GM12878 (cell line): ENCODE measurements around the gene CCNC. TPM values are rescaled to one million over a fixed set of nuclear protein-coding genes. Genes with fewer than 3 reads are reported as not detected.

Source experiments
- ATAC-seq: fragments of 200-7000 bp; cut with Tn5 transposase; 3 replicates; pipeline ENCODE4 v1.9.1; 2020; ENCODE audit warnings: mild to moderate bottlenecking, moderate library complexity
- BruUV-seq: library from RNA; stranded (reverse); fragments of 400-500 nt; replicated peaks from 2 replicates; lab custom pipeline; 2021; lab: Mats Ljungman, UMichigan
- CTCF ChIA-PET: fragments of 300-600 bp; sonication (Branson Sonifier 250); formaldehyde crosslinking; extraction: SDS; loops from one replicate; lab custom pipeline; 2021; ENCODE audit warnings: inconsistent platforms; lab: Yijun Ruan, JAX
- POLR2A ChIA-PET: fragments of 350-600 bp; formaldehyde crosslinking; extraction: SDS; loops from one replicate; lab custom pipeline; 2021; ENCODE audit warnings: inconsistent platforms; lab: Charles Lee
- RAD21 ChIA-PET: fragments of 300-600 bp; sonication (Branson Sonifier 250); formaldehyde crosslinking; loops from one replicate; lab custom pipeline; 2023; ENCODE audit warnings: antibody characterized with exemption; ENCODE audit not compliant: unreplicated experiment; lab: Charles Lee
- SMC1A ChIA-PET: fragments of 300-600 bp; sonication (Branson Sonifier 250); formaldehyde crosslinking; loops from one replicate; lab custom pipeline; 2023; ENCODE audit not compliant: unreplicated experiment, uncharacterized antibody; lab: Charles Lee
- DNase-seq: peaks from one replicate; pipeline ENCODE4 v3.0.0-alpha.2; 2011; ENCODE audit warnings: low read depth, low spot score
- FAIRE-seq: peaks from 3 replicates; lab custom pipeline; 2011; peaks lifted over from hg19 to GRCh38; lab: Jason Lieb, UNC
- H2AFZ ChIP-seq: 2 replicates; pipeline ENCODE4 v1.6.0; 2011; ENCODE audit warnings: low read depth, low read length, control low read depth; ENCODE audit not compliant: control insufficient read depth
- H3K27ac ChIP-seq: 2 replicates; pipeline ENCODE4 v1.5.1; 2011; ENCODE audit warnings: control low read depth; ENCODE audit not compliant: control insufficient read depth, insufficient read depth
- H3K27me3 ChIP-seq, 2 experiments: replicated peaks in 1 of 2; 2 replicates each; pipeline versions ENCODE4 v1.6.0 to v1.6.1; 2011; ENCODE audit warnings: low read length in 1 of 2; ENCODE audit not compliant: control insufficient read depth in 2 of 2, insufficient read depth in 2 of 2
- H3K36me3 ChIP-seq, 2 experiments: 2 replicates each; pipeline ENCODE4 v1.5.1; 2011; ENCODE audit warnings: low read length in 1 of 2; ENCODE audit not compliant: control insufficient read depth in 2 of 2, insufficient read depth in 2 of 2
- H3K4me1 ChIP-seq: 2 replicates; pipeline ENCODE4 v1.6.1; 2011; ENCODE audit warnings: mild to moderate bottlenecking, low read length, moderate library complexity, mixed read lengths; ENCODE audit not compliant: control insufficient read depth, insufficient read depth
- H3K4me2 ChIP-seq: 2 replicates; pipeline ENCODE4 v1.6.0; 2011; ENCODE audit warnings: control low read depth; ENCODE audit not compliant: control insufficient read depth, insufficient read depth
- H3K4me3 ChIP-seq: fragments of 200-600 bp; sonication (generic); 2 replicates; pipeline ENCODE4 v1.5.1; 2016
- H3K79me2 ChIP-seq: 2 replicates; pipeline ENCODE4 v1.6.0; 2011; ENCODE audit warnings: low read length; ENCODE audit not compliant: control insufficient read depth, insufficient read depth
- H3K9ac ChIP-seq: 2 replicates; pipeline ENCODE4 v1.8.0; 2011; ENCODE audit warnings: low read length, control low read depth, mixed read lengths; ENCODE audit not compliant: control insufficient read depth, insufficient read depth
- H3K9me3 ChIP-seq: replicated peaks from 3 replicates; pipeline ENCODE4 v1.5.1; 2011; ENCODE audit warnings: mild to moderate bottlenecking, low read length; ENCODE audit not compliant: control insufficient read depth, insufficient read depth
- H4K20me1 ChIP-seq: 2 replicates; pipeline ENCODE4 v1.6.0; 2011; ENCODE audit not compliant: control insufficient read depth, insufficient read depth
- CBX5 ChIP-seq: sonication (generic); IDR thresholded peaks from 2 replicates; pipeline ENCODE4 v1.6.1; 2016; ENCODE audit warnings: low read depth, moderate library complexity, mild to moderate bottlenecking, inconsistent platforms
- EGR1 ChIP-seq, 2 experiments: IDR thresholded peaks; 1 replicate in 1 of 2; 2 replicates in 1 of 2; pipeline ENCODE4 v1.6.1; 2011 to 2012; ENCODE audit warnings: low read depth in 2 of 2, low read length in 2 of 2, borderline replicate concordance in 1 of 2, mild to moderate bottlenecking in 1 of 2, moderate library complexity in 1 of 2
- FOXK2 ChIP-seq: fragments of 450-650 bp; IDR thresholded peaks from 2 replicates; pipeline ENCODE4 v1.6.1; 2017; ENCODE audit warnings: mild to moderate bottlenecking, moderate library complexity
- GATAD2B ChIP-seq: fragments of 450-650 bp; conservative IDR thresholded peaks from 2 replicates; pipeline ENCODE4 v1.6.1; 2017; ENCODE audit warnings: low read depth, mild to moderate bottlenecking, moderate library complexity
- IKZF2 ChIP-seq, 2 experiments: fragments of 450-650 bp; IDR thresholded peaks; 2 replicates each; pipeline ENCODE4 v1.6.1; 2017; ENCODE audit warnings: mild to moderate bottlenecking in 2 of 2, moderate library complexity in 2 of 2
- POLR2A ChIP-seq: IDR thresholded peaks from 2 replicates; pipeline ENCODE4 v1.6.1; 2011; ENCODE audit warnings: low read depth, mild to moderate bottlenecking, low read length
- RB1 ChIP-seq: fragments of 450-650 bp; formaldehyde crosslinking; IDR thresholded peaks from 2 replicates; pipeline ENCODE4 v1.6.1; 2017; ENCODE audit warnings: mild to moderate bottlenecking, borderline replicate concordance
- RELA ChIP-seq: fragments of 450-650 bp; IDR thresholded peaks from 2 replicates; pipeline ENCODE4 v1.8.0; 2014; ENCODE audit warnings: borderline replicate concordance; ENCODE audit not compliant: partially characterized antibody
- SUZ12 ChIP-seq: fragments of 200-600 bp; sonication (generic); IDR thresholded peaks from one replicate; pipeline ENCODE4 v1.6.1; 2018; ENCODE audit warnings: antibody characterized with exemption, mild to moderate bottlenecking; ENCODE audit not compliant: unreplicated experiment
- WGBS: methylation state at CpG from one replicate; pipeline ENCODE4 v1.1.6; 2016; ENCODE audit warnings: low lambda C conversion rate; ENCODE audit not compliant: insufficient replicate concordance, insufficient coverage; ENCODE audit errors: missing lambda C conversion rate; 5-methylcytosine and 5-hydroxymethylcytosine counted together
- in situ Hi-C: fragments of 300-500 bp; cut with MboI; formaldehyde crosslinking; loops from 9 replicates; pipeline ENCODE4 v1.14.3; 2018; ENCODE audit warnings: mixed read lengths
- intact Hi-C: fragments of 100-400 bp; cut with micrococcal nuclease; formaldehyde crosslinking; loops from one replicate; pipeline ENCODE4 v1.14.2; 2022; ENCODE audit not compliant: unreplicated experiment
- polyA plus RNA-seq, 11 experiments: library from polyadenylated mRNA; depleted of rRNA in 4 of 11; unstranded in 6 of 11; stranded (reverse) in 5 of 11; fragments of >200 nt; fragmentation: Nextera tagmentation in 4 of 11; fragmentation: Illumina TruSeq in 1 of 11; extraction: Ambion mirVana in 4 of 11; extraction: Trizol in 1 of 11; gene quantifications; 1 replicate in 1 of 11; 2 replicates in 10 of 11; pipeline versions ENCODE4 v1.2.1 to v1.2.3, GENCODE V29; 2011 to 2016; ENCODE audit warnings: inconsistent platforms in 2 of 11, missing spikeins in 2 of 11, low read depth in 1 of 11
- total RNA-seq, 4 experiments: library from RNA; depleted of rRNA in 3 of 4; stranded (reverse); fragments of >200 nt in 3 of 4; fragmentation: Illumina TruSeq in 1 of 4; extraction: Trizol in 1 of 4; gene quantifications; 2 replicates each; pipeline versions ENCODE4 v1.2.1 to v1.2.3, GENCODE V29; 2013 to 2021
- TF ChIP-seq, protein P1 (sequence below): IDR thresholded peaks from 2 replicates; pipeline ENCODE4 v1.6.1; 2012; ENCODE audit warnings: low read depth, low read length, improper control_type of control experiment
- TF ChIP-seq, protein P2 (sequence below): fragments of 450-650 bp; formaldehyde crosslinking; IDR thresholded peaks from 2 replicates; pipeline ENCODE4 v1.4.0; 2022; ENCODE audit warnings: mild to moderate bottlenecking, moderate library complexity
- TF ChIP-seq, protein P3 (sequence below): IDR thresholded peaks from 2 replicates; pipeline ENCODE4 v1.6.1; 2011; ENCODE audit warnings: borderline replicate concordance, low read depth, mild to moderate bottlenecking, moderate library complexity, mixed read lengths, low read length; ENCODE audit not compliant: insufficient read depth; ENCODE audit errors: extremely low read length

The CCNC gene
- total and polyA plus RNA-seq, 10 of the 15 experiments (the other 5 are each of a cell fraction or from before 2014, with no cell fraction given): 68.5 to 168 (median 99.4) TPM

DNA sequence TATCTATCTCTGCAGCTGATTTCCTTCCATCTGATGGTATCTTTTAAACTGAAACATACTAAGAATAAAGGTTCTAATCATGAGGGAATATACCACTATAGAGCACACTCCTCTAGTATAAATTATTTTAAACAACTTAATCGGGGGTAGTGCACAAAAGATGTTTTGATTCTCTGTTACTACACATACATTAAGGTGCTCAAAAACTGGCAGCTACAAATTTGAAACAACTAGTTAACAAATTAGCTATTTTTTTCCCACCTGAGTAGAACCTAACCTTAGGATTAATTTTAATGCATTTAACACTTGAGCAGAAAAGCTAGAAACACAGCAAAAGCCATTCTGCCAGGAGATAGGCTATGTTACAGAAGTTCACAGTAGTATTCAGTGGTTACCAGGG is 23.0 kb downstream of the CCNC start:
- ChIA-PET SMC1A (interaction anchor here (0.6 to 1.3 kb wide), 7 partner anchors 19 to 318 kb away, joined by 3 to 4 read pairs (median 3); partner anchors contain the start of gene CCNC), RAD21 (no interaction called here), POLR2A (no interaction called here), CTCF (interaction anchor here (1.3 kb wide), 1 partner anchor 24 kb away, joined by 3 read pairs; no protein-coding TSS in a partner anchor)
- no peak overlapping the region for H2AFZ ChIP-seq
- no peak overlapping the region for H3K27ac ChIP-seq
- H3K4me1 ChIP-seq: no peaks in the 10 kb centered on the region
- FAIRE-seq (no peak), ATAC-seq (no peak), DNase-seq (no peak)
- no TSS peak for BruUV-seq
- 90% methylated on average over 1 of the region's 1 CpG for WGBS
- no peaks in the 10 kb centered on the region for H3K79me2 ChIP-seq
- H4K20me1 ChIP-seq: no peaks in the 10 kb centered on the region
- in situ Hi-C loops (no loop called here), intact Hi-C loops (no loop called here)
- H3K4me2 ChIP-seq: no peak overlapping the region
- TF ChIP-seq RELA (no peak), SUZ12 (no peak)
- TF ChIP-seq, protein P1, sequence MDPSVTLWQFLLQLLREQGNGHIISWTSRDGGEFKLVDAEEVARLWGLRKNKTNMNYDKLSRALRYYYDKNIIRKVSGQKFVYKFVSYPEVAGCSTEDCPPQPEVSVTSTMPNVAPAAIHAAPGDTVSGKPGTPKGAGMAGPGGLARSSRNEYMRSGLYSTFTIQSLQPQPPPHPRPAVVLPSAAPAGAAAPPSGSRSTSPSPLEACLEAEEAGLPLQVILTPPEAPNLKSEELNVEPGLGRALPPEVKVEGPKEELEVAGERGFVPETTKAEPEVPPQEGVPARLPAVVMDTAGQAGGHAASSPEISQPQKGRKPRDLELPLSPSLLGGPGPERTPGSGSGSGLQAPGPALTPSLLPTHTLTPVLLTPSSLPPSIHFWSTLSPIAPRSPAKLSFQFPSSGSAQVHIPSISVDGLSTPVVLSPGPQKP: no peak
- H3K9me3 ChIP-seq: no peaks in the 10 kb centered on the region
- no peaks in the 10 kb centered on the region for H3K27me3 ChIP-seq
- no peak overlapping the region for H3K9ac ChIP-seq
- peaks cover 0 to 21% of the 10 kb centered on the region in 2 experiments; a peak in 3 of 4 replicates for H3K36me3 ChIP-seq
- H3K4me3 ChIP-seq: no peak overlapping the region

DNA sequence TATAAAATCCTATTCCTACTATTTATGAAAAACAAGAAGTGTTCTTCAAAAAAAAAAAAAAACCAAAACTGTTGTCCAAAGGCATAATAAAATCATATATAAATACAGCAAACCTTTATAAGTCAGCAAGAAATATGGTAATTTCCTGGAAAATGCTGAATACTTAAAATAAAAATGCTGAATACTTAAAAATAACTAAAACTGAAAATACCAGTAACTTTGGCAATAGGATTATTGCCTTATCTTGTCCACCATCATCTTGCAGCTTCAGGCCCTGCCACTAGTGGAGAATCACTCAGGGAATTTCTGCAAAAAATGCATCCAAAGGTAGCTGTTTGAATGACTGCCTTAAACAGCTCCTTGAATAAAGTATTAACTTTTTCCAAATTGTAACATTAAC is 24.5 kb downstream of the CCNC start:
- H3K27ac ChIP-seq: no peak overlapping the region
- FAIRE-seq (no peak), ATAC-seq (no peak), DNase-seq (no peak)
- no peaks in the 10 kb centered on the region for H4K20me1 ChIP-seq
- no TSS peak for BruUV-seq
- ChIA-PET POLR2A (no interaction called here), SMC1A (interaction anchor here (1.0 to 1.5 kb wide), 3 partner anchors 20 to 42 kb away, joined by 3 to 4 read pairs (median 3); no protein-coding TSS in a partner anchor), CTCF (interaction anchor here (0.9 to 1.4 kb wide), 3 partner anchors 13 to 24 kb away, joined by 3 to 4 read pairs (median 3); no protein-coding TSS in a partner anchor), RAD21 (no interaction called here)
- no peaks in the 10 kb centered on the region for H3K4me1 ChIP-seq
- no peak overlapping the region for H3K4me3 ChIP-seq
- peaks cover 0 to 18% of the 10 kb centered on the region in 2 experiments; a peak in 3 of 4 replicates for H3K36me3 ChIP-seq
- H3K9ac ChIP-seq: no peak overlapping the region
- no peaks in the 10 kb centered on the region for H3K79me2 ChIP-seq
- no peak overlapping the region for H3K4me2 ChIP-seq
- H3K9me3 ChIP-seq: no peaks in the 10 kb centered on the region
- H2AFZ ChIP-seq: no peak overlapping the region
- in situ Hi-C loops: no loop called here
- intact Hi-C loops: no loop called here
- H3K27me3 ChIP-seq: no peaks in the 10 kb centered on the region
- TF ChIP-seq, protein P2, sequence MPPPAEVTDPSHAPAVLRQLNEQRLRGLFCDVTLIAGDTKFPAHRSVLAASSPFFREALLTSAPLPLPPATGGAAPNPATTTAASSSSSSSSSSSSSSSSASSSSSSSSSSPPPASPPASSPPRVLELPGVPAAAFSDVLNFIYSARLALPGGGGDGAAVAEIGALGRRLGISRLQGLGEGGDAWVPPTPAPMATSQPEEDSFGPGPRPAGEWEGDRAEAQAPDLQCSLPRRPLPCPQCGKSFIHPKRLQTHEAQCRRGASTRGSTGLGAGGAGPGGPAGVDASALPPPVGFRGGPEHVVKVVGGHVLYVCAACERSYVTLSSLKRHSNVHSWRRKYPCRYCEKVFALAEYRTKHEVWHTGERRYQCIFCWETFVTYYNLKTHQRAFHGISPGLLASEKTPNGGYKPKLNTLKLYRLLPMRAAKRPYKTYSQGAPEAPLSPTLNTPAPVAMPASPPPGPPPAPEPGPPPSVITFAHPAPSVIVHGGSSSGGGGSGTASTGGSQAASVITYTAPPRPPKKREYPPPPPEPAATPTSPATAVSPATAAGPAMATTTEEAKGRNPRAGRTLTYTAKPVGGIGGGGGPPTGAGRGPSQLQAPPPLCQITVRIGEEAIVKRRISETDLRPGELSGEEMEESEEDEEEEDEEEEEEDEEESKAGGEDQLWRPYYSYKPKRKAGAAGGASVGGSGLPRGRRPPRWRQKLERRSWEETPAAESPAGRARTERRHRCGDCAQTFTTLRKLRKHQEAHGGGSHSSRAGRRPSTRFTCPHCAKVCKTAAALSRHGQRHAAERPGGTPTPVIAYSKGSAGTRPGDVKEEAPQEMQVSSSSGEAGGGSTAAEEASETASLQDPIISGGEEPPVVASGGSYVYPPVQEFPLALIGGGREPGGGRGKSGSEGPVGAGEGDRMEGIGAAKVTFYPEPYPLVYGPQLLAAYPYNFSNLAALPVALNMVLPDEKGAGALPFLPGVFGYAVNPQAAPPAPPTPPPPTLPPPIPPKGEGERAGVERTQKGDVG: no peak
- TF ChIP-seq FOXK2 (no peak), IKZF2 (IDR thresholded peaks at IDR 0.05) (no peak), POLR2A (no peak), GATAD2B (no peak), EGR1 (IDR thresholded peaks at IDR 0.05; ENCODE audit: borderline replicate concordance in 1 of 2, low read depth in 2 of 2, low read length in 2 of 2) (no peak), RB1 (no peak), CBX5 (no peak)
- TF ChIP-seq, protein P3, sequence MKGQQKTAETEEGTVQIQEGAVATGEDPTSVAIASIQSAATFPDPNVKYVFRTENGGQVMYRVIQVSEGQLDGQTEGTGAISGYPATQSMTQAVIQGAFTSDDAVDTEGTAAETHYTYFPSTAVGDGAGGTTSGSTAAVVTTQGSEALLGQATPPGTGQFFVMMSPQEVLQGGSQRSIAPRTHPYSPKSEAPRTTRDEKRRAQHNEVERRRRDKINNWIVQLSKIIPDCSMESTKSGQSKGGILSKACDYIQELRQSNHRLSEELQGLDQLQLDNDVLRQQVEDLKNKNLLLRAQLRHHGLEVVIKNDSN: no peak
